ENCODE data around the gene SYNE1.
A peak's percentile ranks its signal among the peaks of the same experiment; 100 is the strongest.
"Not testable (repeated sequence)": the region's sequence is repeated elsewhere in the genome, so short reads cannot be mapped to it uniquely, and the experiment has no call there.

The SYNE1 gene

DNA sequence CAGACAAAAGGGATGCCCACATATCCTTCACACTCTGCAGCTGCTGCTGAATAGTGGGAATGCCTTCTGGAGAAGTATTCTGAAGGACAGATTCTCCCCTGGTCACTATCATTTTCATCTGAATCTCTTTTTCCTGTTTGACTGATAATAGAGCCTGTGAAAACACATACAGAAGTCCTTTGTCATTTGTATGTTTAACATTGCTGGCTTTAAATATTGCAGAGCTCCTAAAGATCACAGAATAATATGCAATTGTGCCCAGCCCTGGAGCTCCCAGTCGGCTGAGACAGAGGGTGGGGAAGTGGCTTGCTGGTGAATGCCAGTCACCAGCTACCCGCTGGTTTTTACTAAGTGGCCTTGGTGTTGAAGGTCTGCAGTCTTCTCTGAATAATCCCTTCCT lies 272.3 kb downstream of the SYNE1 start:
- no peak for DNase-seq

DNA sequence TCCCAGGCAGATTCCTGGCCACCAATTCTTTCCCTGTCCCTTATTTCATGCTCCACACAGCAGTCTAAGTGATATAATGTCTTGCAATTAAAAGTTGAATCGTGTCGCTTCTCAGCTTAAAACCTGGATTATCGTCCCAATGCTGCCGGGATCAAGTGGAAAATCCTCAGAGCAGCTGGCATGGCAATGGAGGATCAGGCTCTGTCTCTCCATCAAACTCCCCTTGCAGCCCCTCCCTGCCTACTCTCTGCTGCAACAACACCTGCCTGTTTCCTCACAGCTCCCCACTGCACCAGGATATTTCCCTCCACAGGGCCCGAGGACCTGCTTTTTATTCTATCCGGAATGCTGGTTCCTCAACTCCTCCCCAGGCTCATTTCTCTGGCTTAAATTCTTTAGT lies 277.1 kb downstream of the SYNE1 start:
- DNase-seq, result no peak

DNA sequence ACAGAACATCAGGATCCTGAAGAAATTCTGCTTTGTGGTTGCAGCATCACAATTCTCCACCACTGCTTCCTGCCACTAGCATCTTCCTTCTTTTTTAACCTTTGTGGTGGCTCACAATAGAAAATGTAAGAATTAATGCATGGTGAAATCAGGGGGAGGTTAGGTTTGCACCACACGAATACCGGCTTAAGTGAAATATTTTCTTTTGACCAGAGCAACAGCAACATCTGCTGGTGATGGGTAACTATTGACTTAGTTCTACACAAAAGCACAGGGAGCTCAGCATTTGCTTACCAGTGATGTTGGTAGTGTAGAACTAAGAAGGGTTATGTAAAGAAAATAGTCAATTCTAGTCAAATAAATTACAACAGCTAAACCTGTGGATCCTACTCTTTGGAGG lies 280.5 kb downstream of the SYNE1 start:
- no peak for DNase-seq

DNA sequence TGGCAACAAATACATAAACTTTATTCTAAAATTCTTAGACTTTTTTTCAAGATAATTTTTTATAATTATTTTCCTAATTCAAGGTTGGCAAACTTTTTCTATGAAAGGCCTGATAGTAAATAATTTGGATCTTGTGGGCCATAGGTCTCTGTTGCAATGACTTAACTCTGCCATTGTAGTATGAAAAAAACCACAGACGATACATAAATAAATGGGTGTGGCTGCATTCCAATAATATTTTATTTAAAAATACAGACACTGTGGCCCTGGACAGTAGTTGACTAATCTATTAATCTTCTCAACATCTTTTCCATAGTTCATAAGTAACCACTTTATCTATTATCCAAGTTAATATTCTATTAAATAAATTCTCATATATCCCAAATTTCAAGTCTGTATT lies 281.1 kb downstream of the SYNE1 start:
- DNase-seq, result no peak

DNA sequence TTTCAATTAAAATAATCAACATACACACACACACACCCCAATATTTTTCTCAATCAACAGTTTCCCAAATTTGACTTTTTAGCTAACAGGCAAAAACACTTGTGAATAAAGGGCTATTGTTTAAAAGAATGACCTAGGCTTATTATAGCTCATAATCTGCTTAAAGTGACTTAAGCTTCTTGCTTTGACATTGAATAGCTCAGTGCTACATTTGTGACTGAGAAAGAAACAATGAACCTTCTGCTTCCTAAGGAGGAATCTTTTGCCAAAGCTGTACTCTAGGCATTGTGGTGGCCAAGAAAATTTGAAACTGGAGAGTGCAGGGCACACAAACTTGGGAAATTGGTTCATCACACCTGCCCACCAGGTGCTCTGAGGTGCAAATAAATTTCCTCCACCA lies 282.0 kb downstream of the SYNE1 start:
- DNase-seq, result no peak

DNA sequence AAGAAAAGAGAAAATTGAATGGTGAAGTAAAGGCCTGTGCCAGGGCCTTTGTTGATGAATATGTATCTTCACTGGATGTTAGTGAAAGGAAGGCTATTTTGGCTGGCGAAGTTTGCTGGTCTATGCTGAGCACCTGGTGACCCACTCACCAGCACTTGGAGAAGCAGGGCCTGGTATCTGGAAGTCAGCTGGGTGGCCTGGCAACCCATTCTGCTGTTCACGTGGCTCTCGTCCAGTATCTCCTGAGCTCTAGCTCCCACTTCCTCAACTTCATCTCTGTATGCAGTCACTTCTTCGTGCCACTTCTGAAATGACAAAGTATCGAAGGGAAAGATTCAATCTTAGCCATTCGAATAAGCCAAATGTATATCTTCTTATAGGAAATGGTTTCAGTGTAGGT lies 283.7 kb downstream of the SYNE1 start:
- no peak for DNase-seq

DNA sequence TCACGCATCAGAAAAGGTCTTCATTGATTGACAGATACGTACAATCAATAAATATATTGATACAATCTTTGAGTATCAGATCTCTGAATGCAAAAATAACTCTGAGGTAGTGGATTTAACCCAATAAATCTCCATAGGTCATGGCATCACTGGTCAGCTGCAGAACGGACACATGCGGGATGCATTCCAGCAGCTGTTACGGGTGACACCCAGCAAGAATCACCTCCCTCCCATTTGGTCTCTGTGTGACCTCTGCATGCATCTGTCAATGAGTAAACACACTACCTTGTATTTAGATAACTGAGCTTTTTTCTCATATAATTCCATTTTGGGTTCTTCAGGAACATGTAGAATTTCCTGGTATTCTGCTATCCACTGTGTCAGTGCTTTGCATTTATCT lies 285.4 kb downstream of the SYNE1 start:
- no peak for DNase-seq

DNA sequence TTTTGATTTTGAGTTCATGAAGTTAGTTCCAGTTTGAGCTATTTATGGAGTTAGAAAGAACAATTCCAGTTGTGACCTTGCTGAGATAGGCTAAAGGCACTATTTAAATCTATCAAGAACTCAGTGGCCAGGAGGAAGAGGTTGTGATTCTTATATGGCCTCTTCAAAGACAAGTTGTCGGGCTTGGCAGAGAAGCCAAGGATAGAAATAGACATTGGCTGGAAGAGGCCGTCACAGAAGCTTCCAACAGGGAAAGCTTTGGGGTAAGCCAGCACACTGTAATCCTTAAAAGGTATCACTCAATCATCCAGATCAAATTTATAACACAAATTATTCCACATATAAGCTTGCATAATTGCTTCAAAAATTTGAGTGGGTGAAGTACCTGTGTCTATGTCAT lies 286.1 kb downstream of the SYNE1 start:
- no peak for DNase-seq

DNA sequence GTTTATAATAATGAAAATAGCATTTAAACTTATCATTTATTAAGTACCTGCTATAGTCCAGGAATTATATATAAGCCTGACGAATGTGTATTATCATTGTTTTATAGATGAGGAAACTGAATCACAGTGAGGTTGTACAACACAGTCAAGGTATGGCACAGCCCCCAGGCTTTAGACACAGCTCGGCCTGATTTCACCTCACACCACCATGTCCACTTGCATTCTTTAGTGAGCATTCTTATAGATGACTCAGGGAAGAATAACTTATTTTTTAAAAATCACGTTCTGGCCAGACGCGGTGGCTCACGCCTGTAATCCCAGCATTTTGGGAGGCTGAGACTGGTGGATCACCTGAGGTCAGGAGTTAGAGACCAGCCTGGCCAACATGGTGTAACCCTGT lies 289.0 kb downstream of the SYNE1 start:
- DNase-seq, result no peak

DNA sequence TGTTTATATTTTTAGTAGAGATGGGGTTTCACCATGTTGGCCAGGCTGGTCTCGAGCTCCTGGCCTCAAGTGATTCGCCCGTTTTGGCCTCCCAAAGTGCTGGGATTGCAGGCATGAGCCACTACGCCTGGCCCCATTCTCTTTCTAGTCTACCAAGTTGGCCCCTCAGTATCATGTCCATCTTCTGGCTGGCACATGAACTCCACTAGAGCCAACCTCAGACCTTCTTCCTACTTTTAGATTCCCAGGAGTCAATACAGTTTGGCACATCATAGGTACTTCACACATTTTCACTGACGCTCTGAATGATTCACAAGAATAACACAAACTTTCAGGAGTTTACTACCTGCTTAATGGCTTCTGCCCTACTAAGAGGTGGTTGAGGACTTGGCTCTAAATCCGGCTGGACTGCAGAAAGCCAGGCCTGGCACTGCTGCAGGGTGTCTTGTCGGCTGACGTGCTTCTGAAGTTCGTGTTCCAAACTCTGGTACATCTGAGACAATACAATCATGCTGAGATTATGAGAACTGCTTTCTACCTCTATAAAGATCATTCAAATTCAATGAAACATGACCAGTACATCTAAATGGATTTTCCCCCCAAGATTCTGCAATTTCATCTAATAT lies 293.3 kb downstream of the SYNE1 start:
- DNase-seq, result no peak

DNA sequence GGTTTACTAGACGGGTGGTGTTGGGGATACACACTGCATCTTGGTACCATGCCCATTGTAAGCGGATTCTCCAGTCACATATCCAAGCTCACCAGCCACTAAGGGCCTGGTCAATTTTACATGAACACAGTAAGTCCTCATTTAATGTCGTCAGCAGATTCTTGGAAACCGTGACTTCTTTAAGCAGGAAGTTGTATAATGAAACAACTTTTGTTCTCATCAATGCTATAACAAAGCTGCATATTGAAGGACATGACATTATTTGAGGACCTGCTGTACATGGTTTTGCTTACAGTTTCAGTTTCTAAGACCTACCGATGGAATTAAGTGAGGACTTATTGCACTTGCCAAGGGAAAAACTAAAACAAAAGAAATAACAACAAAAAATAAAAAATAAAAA lies 295.6 kb downstream of the SYNE1 start:
- DNase-seq, result no peak

DNA sequence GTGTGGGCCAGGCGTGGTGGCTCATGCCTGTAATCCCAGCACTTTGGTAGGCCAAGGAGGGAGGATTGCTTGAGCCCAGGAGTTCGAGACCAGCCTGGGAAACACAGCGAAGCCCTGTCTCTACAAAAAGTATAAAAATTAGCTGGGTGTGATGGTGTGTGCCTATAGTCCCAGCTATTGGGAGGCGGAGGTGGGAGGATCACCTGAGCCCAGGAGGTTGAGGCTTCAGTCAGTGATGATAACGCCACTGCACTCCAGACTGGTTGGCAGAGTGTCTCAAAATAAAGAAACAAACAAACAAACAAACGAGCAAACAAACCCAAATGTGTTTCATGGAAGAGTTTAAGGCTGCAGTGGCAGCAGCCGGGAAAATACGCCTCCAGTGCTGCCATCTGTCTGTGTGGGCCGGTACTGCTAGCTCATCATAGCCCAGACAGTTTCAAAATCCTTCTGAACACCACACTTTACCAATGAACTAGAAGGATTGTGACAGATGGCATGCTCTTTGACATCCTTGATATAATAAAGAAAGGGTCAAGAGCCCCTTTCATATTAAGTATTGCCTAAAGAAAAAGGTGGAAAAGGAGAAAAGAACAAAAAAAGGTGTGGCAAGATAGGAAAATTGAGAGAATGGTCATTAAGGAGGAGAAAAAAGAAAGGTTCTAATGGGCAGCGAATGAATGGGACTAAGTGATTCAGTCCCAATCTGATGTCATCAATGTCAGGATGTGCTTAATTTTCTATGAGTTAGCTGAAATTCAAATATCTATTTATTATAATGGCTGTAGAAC lies 298.6 kb downstream of the SYNE1 start:
- DNase-seq, result peak; percentile 61

DNA sequence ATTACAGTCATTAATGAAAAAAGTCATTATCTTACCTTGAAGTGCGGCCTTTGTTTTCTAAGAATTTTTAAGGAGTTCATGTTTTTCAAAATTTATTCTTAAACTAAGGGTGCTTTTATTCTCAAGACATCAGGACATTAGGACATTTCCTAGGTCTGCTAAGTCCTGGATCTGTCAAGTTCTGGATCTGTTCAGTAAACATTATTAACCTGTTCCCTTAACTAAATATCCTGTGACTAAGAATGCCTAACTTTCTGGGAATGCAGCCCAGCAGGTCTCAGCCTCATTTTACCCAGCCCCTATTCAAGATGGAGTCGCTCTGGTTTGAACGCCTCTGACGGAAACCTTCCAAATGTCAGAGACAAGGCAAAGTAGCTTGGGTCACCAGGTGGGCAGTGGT lies 302.6 kb downstream of the SYNE1 start:
- no peak for DNase-seq

DNA sequence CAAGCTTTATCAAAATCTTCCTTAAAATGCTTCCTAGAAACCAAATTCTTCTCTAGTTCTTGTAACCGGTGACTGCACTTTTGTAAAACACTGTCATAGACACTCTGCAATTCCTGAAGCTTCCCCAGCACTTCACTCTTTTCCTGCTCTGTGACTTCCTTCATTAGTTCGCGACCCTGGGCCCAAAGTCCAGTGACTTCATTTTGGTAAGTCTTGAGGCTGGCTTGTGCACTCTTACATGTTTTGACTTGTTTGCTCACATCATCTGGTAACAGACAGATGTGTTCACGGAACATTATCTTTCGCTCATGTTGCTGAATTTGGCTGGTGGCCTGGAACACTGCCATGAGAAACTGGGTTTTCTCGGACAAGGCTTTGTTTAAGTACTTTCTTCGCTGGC lies 306.2 kb downstream of the SYNE1 start:
- DNase-seq, result no peak

DNA sequence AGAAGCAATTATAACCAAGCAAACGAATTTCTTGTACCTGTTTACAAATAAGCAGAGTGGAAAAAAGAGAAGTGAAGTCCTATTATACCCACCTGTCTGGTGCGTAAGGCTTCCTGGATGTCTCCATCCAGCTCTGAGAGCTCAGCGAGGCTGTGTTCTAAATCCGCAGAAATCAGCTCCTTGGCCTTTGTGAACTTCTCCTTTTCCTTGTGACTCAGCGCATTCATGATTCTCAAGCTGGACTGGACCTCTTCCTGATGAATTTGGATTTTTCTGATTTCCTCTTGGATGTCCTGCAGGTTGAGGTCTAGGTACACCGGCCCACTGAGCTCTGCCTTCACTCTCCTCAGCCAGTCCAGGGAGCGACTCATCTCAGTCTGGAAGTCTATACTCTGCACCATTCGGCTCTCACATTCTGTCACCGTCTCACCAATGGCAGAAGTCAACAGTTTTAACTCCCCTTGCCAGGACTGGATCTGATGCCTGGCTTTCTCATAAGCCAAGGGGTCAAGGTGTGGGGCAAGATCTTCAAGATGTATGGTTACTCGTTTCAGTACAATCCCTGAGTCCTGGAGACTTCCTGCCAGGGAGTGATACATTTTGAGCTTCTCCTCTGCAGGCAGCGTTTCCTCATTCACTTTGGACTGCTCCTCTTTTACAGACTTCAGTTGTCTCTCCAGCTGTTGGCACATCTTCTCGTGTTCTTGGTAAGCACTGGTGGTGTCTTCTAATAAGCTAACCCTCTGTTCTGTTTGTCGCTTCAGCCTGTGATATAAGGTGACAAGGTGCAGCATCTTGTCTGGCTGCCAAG lies 307.3 kb downstream of the SYNE1 start:
- no peak for DNase-seq

DNA sequence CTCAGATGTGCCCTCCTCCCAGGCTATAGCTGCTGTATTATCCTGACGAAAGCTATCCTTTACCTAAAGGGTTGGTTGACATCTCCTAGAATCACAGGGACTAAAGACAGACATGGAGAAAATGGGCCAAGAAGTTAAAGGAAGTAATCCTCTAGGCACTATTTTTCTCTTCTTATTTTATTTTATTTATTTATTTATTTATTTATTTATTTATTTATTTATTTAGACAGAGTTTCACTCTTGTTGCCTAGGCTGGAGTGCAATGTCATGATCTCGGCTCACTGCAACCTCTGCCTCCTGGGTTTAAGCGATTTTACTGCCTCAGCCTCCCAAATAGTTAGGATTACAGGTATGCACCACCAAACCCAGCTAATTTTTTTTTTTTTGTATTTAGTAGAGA lies 309.0 kb downstream of the SYNE1 start:
- not testable (repeated sequence) for DNase-seq

DNA sequence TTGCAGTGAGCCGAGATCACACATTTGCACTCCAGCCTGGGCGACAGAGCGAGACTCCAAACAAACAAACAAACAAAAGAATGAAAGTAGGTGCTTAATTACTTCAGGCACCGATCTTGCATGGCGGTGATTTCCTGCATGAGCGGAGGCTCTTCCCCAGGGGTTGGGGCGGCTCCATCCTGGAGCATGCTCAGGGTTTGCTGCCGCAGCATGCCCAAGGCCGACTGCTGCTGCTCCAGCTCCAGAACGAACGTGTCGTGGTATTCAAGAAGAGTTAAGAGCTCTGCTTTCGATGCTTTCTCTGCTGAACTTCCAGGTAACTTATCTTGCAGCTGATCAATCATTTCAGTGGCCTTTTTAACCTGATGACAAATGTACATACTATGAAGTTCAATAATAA lies 313.8 kb downstream of the SYNE1 start:
- no peak for DNase-seq

DNA sequence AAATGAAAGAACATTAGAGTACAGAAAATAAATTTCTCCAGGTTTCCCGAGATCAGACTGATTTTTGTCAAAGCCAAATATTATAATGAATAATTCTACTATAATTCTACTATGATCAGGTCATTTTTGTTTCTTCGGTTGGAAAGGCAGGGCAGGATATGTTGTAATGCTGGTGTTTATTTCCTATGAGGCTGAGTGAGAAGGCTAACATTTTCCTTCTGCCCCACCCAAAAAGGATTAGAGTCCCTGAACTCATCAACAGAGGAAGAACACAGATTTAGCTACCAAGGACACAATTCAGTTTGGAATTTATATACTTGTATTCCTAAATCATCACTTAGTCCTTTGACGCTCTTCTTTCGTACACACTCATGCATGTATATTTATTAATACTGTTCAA lies 318.9 kb downstream of the SYNE1 start:
- DNase-seq, result no peak

DNA sequence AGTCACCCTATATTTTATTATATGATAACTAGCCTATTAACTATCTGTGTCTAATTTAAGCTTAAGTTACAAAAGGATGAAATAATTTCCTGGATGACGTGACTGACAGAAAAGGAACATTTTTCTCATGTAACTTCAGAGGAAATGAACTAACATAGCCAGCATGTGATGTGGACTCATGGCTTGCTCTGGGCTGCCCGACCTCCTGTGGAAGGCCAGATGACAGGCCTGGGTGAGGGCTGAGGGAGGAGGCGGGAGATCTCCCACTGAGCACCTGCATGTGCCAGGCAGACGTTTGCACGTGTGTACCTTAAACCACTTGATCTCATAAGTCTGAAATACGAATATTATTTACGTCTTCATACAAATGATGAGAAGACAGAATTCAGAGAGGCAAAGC lies 321.1 kb downstream of the SYNE1 start:
- no peak for DNase-seq

DNA sequence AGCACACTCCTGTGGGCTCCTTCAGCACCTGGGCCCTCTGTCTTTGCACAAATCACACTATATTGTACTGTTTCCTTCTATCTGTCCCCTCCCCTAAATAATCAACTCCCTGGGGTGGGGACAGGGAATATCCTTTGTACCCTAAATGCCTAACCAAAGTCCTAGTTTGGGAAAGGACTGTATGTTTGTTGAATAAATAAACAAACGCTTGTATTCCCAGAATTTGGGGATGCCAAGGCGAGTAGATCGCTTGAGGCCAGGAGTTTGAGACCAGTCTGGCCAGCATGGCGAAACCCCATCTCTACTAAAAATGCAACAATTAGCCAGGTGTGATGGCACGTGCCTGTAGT lies 322.7 kb downstream of the SYNE1 start:
- DNase-seq, result no peak

DNA sequence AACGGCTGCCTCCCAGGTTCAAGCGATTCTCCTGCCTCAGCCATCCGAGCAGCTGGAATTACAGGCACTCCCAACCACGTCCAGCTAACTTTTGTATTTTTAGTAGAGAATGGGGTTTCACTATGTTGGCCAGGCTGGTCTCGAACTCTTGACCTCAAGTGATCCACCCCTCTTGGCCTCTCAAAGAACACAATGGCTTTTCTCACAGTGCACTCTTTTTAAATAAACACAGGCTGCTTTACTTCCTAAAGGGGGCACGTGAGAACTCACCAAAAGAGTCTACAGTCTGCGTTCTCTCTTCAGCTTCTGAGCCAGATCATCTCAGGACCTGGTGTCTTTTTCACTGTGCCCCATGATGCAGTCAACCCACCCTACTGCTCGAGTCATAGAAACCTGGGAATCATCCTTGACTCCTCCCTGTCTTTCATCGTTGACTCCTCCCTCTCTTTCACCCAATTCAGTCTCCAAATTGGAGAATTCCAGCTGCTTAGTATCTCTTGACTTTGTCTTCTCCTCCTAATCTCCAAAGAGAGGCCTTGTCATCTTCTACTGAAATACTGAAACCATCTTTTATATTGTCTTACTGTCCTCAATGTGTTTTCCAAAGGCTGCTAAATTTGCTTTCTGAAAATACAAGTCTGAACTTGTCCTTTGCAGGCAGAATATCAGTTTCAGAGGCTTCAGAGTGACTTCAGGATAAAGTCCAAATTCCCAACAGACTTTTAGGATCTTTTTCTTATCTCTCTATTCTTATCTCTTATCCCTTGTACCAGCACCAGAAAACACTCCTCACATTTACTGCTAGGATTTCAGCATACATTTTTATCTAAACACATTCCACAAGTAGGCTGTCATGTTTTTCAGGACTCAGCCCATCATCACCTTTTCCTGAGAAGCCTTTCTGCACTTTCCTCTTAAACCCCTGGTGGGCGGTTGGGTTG lies 323.4 kb downstream of the SYNE1 start:
- no peak for DNase-seq

DNA sequence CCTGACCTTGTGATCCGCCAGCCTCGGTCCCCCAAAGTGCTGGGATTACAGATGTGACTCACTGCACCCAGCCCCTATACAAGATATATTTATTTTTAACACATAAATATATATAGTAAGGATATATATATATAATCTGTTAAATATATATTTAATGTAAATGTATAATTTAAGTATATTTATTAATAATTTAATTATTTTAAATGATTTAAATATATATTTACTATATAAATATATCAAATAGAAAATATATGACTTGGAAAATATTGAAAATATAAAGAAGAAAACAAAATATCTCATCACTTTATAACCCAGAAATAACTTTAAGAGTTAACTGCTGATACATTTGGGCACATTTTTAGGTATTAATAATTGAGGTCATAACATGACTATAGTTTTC lies 324.7 kb downstream of the SYNE1 start:
- DNase-seq, result no peak

DNA sequence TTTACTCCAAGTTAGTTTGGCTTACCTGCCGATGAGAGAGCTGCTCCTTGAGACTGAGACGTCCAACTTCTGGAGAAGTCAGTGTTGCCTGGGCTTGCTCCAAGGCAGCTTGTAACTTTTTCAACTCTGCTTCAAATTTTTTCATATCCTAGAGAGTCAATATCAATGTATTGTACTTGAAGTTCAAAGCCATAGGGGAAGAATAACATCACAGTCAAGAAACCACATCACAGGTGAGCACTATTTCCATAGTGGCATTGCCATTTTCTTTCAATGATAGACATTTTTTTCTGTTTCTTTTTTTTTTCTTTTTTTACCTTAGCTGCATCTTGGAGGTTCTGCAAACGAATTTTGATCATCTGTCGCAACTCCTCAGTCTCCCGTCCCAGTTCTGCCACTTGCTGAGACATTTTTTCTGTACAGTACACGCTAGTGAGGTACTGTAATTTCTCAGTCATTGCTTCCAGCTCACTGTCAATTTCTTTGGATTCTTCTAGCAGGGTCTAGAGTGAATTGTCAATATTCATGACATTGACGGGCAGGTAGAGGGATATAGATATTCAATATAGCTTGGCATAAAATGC lies 326.7 kb downstream of the SYNE1 start:
- DNase-seq, result no peak

All from activated naive CD4-positive, alpha-beta T cell treated with Interleukin-2 at 50 U/mL for 16 hours (primary cell).